K562 (cell line): Measurements from ENCODE around the gene PNRC1. TPM values are rescaled to one million over a fixed set of nuclear protein-coding genes. Genes with fewer than 3 reads are reported as not detected.

ENCODE experiments used
- BDP1 ChIP-seq: IDR thresholded peaks from 3 replicates; pipeline ENCODE4 v1.6.1; 2011; ENCODE audit not compliant: insufficient read length, insufficient read depth
- CTBP1 ChIP-seq: fragments of 450-650 bp; IDR thresholded peaks from 2 replicates; pipeline ENCODE4 v1.6.1; 2016; ENCODE audit warnings: borderline replicate concordance
- DPF2 ChIP-seq: fragments of 450-650 bp; IDR thresholded peaks from 2 replicates; pipeline ENCODE4 v1.6.1; 2016
- ETV5 ChIP-seq: sonication (generic); formaldehyde crosslinking; IDR thresholded peaks from 2 replicates; pipeline ENCODE4 v1.4.0; 2020; ENCODE audit warnings: low read depth, mild to moderate bottlenecking, missing genetic modification reagents
- GMEB1 ChIP-seq: fragments of 250-450 bp; sonication (Bioruptor Pico); IDR thresholded peaks from 2 replicates; pipeline ENCODE4 v1.4.0; 2020; ENCODE audit warnings: mild to moderate bottlenecking
- KDM2B ChIP-seq: fragments of 250-450 bp; sonication (Bioruptor Pico); IDR thresholded peaks from 2 replicates; pipeline ENCODE4 v1.8.0; 2021; ENCODE audit warnings: mild to moderate bottlenecking, moderate library complexity
- KLF16 ChIP-seq: IDR thresholded peaks from 2 replicates; pipeline ENCODE4 v1.6.1; 2016; ENCODE audit warnings: antibody characterized with exemption
- MAZ ChIP-seq, 2 experiments: fragments of 450-650 bp in 1 of 2; sonication (generic) in 1 of 2; formaldehyde crosslinking; IDR thresholded peaks in 1 of 2; conservative IDR thresholded peaks in 1 of 2; 2 replicates each; pipeline versions ENCODE4 v1.4.0 to v1.5.0; 2020; ENCODE audit warnings: mild to moderate bottlenecking in 1 of 2, missing genetic modification reagents in 1 of 2
- NCOA2 ChIP-seq, 2 experiments: fragments of 450-650 bp; IDR thresholded peaks; 2 replicates each; pipeline ENCODE4 v1.6.1; 2018; ENCODE audit warnings: mild to moderate bottlenecking in 2 of 2, moderate library complexity in 1 of 2; ENCODE audit not compliant: partially characterized antibody in 2 of 2
- NKRF ChIP-seq: fragments of 450-650 bp; IDR thresholded peaks from 2 replicates; pipeline ENCODE4 v1.6.1; 2016; ENCODE audit warnings: borderline replicate concordance
- NR0B1 ChIP-seq: fragments of 450-650 bp; IDR thresholded peaks from one replicate; pipeline ENCODE4 v1.6.1; 2018; ENCODE audit warnings: mild to moderate bottlenecking, moderate library complexity; ENCODE audit not compliant: partially characterized antibody
- PHF21A ChIP-seq: fragments of 450-650 bp; IDR thresholded peaks from 2 replicates; pipeline ENCODE4 v1.6.1; 2017; ENCODE audit warnings: low read depth, borderline replicate concordance
- POLR2A ChIP-seq: fragments of 450-650 bp; conservative IDR thresholded peaks from 2 replicates; pipeline ENCODE4 v1.6.1; 2016
- RBFOX2 ChIP-seq: fragments of 200-400 bp; formaldehyde crosslinking; IDR thresholded peaks from 2 replicates; pipeline ENCODE4 v1.6.1; 2017; ENCODE audit warnings: low read depth, mild to moderate bottlenecking, low read length, moderate library complexity
- RCOR1 ChIP-seq, 2 experiments: IDR thresholded peaks; 2 replicates each; pipeline ENCODE4 v1.6.1; 2012; ENCODE audit warnings: low read depth in 2 of 2, low read length in 2 of 2, borderline replicate concordance in 1 of 2, improper control_type of control experiment in 1 of 2
- STAT5B ChIP-seq: fragments of 250-450 bp; sonication (Bioruptor Pico); IDR thresholded peaks from 2 replicates; pipeline ENCODE4 v1.8.0; 2021; ENCODE audit warnings: mild to moderate bottlenecking, inconsistent platforms
- TAF15 ChIP-seq: fragments of 200-400 bp; formaldehyde crosslinking; IDR thresholded peaks from 2 replicates; pipeline ENCODE4 v1.6.1; 2017; ENCODE audit warnings: mild to moderate bottlenecking, low read depth, low read length, moderate library complexity
- ZBTB12 ChIP-seq: fragments of 250-450 bp; sonication (Bioruptor Pico); IDR thresholded peaks from 2 replicates; pipeline ENCODE4 v1.4.0; 2020
- ZBTB43 ChIP-seq: sonication (generic); formaldehyde crosslinking; IDR thresholded peaks from 2 replicates; pipeline ENCODE4 v1.8.0; 2023; ENCODE audit warnings: mild to moderate bottlenecking, missing genetic modification reagents
- ZFX ChIP-seq: sonication (generic); formaldehyde crosslinking; IDR thresholded peaks from 2 replicates; pipeline ENCODE4 v1.8.0; 2022; ENCODE audit warnings: mild to moderate bottlenecking, missing genetic modification reagents, moderate library complexity
- ZNF695 ChIP-seq: fragments of 450-650 bp; formaldehyde crosslinking; IDR thresholded peaks from 2 replicates; pipeline ENCODE4 v1.4.0; 2020; ENCODE audit warnings: mild to moderate bottlenecking, moderate library complexity
- polyA plus RNA-seq, 8 experiments: library from polyadenylated mRNA; depleted of rRNA in 4 of 8; stranded (reverse) in 5 of 8; unstranded in 3 of 8; fragments of >200 nt; fragmentation: Nextera tagmentation in 2 of 8; fragmentation: Illumina TruSeq in 1 of 8; extraction: Ambion mirVana in 2 of 8; extraction: Trizol in 1 of 8; gene quantifications; 2 replicates each; pipeline versions ENCODE4 v1.2.1 to v1.2.3, GENCODE V29; 2011 to 2014; ENCODE audit warnings: inconsistent platforms in 1 of 8, missing spikeins in 1 of 8
- total RNA-seq, 7 experiments: library from RNA; depleted of rRNA in 6 of 7; stranded (reverse); fragments of >200 nt in 6 of 7; fragmentation: Illumina TruSeq in 2 of 7; extraction: Trizol in 2 of 7; gene quantifications; 2 replicates each; pipeline versions ENCODE4 v1.2.1 to v1.2.3, GENCODE V29; 2011 to 2021; ENCODE audit warnings: low replicate concordance in 1 of 7

PNRC1 gene
- total and polyA plus RNA-seq, 9 of the 15 experiments (the other 6 are each of a cell fraction or from before 2014, with no cell fraction given), result 1.2 to 10.8 (median 6.5) TPM

- TF ChIP-seq MAZ (CRISPR knock-in tag; conservative IDR thresholded peaks at IDR 0.05 in 1 of 2, IDR thresholded peaks at IDR 0.05 in 1 of 2), result peak; percentile 92 to 95
- peak; percentile 84 for TF ChIP-seq CTBP1
- TF ChIP-seq POLR2A, result peak; percentile 85
- peak; percentile 75 for TF ChIP-seq ZBTB12
- TF ChIP-seq KDM2B, result peak; percentile 61; the same call in 1 of the 2 replicates
- TF ChIP-seq RCOR1 (IDR thresholded peaks at IDR 0.05; ENCODE audit: borderline replicate concordance in 1 of 2, low read depth in 2 of 2, low read length in 2 of 2), result peak in 1 of 2 experiments; percentile 95; a peak in 2 of 4 replicates
- peak; percentile 99 for TF ChIP-seq PHF21A
- TF ChIP-seq ZBTB43 (CRISPR knock-in tag), result no peak
- 0 out of 2 replicates have a peak, but pooled peaks have one; percentile 21 for TF ChIP-seq DPF2
- TF ChIP-seq TAF15, result no peak
- TF ChIP-seq ETV5 (CRISPR knock-in tag), result 0 out of 2 replicates have a peak, but pooled peaks have one; percentile 20
- peak; percentile 97 for TF ChIP-seq ZFX
- peak; percentile 95 for TF ChIP-seq GMEB1 (CRISPR knock-in tag)
- TF ChIP-seq RBFOX2, result peak; percentile 85
- TF ChIP-seq KLF16, result no peak
- no peak for TF ChIP-seq NR0B1
- TF ChIP-seq BDP1, result no peak
- TF ChIP-seq ZNF695 (CRISPR knock-in tag), result no peak
- TF ChIP-seq NKRF, result peak; percentile 34; the same call in 1 of the 2 replicates
- TF ChIP-seq STAT5B (CRISPR knock-in tag), result no peak
- TF ChIP-seq NCOA2 (IDR thresholded peaks at IDR 0.05; ENCODE audit: partially characterized antibody in 2 of 2), result no peak
These were observed 1.1 kb downstream of the PNRC1 start (continued) for GRCh38 chr6:89081423-89082322.
